Measurements from ENCODE around the gene SCARB2. TPM values are rescaled to one million over a fixed set of nuclear protein-coding genes. Genes with fewer than 3 reads are reported as not detected.

The SCARB2 gene
- total RNA-seq, 4 donors from 2014 or later, result 126 to 219 (median 143) TPM

GRCh38 chr4:76187152-76187551 lies 26.5 kb downstream of the SCARB2 start:
- Histone ChIP-seq H3K9me3 (no peaks in the 10 kb centered on the region), H3K27ac (no peak overlapping the region), H3K36me3 (peaks cover 0 to 27% (median 3%) of the 10 kb centered on the region in 3 donors), H3K4me3 (no peak overlapping the region), H3K27me3 (no peaks in the 10 kb centered on the region), H3K4me1 (peaks cover 0 to 38% (median 2%) of the 10 kb centered on the region in 4 donors)
- TF ChIP-seq EP300 (IDR thresholded peaks at IDR 0.05) (no peak), POLR2A (IDR thresholded peaks at IDR 0.05) (no peak)
- TF ChIP-seq, protein P1, sequence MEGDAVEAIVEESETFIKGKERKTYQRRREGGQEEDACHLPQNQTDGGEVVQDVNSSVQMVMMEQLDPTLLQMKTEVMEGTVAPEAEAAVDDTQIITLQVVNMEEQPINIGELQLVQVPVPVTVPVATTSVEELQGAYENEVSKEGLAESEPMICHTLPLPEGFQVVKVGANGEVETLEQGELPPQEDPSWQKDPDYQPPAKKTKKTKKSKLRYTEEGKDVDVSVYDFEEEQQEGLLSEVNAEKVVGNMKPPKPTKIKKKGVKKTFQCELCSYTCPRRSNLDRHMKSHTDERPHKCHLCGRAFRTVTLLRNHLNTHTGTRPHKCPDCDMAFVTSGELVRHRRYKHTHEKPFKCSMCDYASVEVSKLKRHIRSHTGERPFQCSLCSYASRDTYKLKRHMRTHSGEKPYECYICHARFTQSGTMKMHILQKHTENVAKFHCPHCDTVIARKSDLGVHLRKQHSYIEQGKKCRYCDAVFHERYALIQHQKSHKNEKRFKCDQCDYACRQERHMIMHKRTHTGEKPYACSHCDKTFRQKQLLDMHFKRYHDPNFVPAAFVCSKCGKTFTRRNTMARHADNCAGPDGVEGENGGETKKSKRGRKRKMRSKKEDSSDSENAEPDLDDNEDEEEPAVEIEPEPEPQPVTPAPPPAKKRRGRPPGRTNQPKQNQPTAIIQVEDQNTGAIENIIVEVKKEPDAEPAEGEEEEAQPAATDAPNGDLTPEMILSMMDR (IDR thresholded peaks at IDR 0.05), result no peak
- no peak for DNase-seq (ENCODE audit: low spot score in 2 of 2)
- 62 to 64% methylated on average over 3 of the region's 3 CpGs for WGBS, 2 donors

GRCh38 chr4:76182463-76182862 lies 31.2 kb downstream of the SCARB2 start:
- H3K4me1 ChIP-seq, result peaks cover 0 to 32% (median 0%) of the 10 kb centered on the region in 4 donors

DNA sequence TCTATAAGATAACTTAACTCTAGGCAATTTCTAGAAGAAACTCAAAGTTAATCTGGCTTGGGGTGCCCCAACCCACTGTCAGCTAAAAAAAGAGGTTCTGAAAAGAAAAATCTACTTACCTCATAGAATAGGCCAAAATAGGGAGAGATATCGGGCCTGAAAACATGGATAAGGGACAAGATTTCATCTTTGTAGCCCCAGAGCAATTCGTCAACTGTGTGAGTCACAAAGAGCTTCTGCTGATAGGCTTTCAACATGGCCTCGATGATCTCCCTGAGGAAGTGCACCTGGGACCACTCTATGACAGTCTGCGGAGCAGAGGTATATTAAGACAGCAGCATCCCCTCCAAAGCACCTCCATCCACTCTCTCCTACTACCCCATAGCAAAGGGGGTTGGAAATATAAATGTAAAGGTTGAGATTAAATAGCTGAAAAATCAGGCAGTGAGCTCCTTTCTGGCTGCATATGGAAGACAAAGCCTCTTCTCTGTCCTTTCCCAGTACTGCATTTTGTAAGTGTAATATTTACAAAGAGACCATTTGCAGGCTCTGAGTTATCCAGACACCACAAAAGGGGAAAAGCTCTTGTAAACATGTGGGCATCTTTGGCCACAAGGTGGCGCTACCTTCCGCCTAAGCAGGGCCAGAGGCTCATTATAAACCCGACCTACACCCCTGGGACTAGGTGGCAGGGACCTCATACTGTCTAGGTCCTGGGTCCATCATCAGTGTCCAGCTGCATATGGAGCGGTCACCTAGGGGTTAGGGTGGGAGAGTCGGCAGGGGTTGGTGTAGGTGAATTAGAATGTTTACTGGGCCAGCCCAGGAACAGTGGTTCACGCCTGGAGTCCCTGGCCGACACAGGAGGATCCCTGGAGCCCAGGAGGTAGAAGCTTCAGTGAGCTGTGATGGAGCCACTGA lies 34.0 kb downstream of the SCARB2 start:
- Histone ChIP-seq H3K36me3 (peaks cover 0 to 23% (median 0%) of the 10 kb centered on the region in 3 donors), H3K4me3 (no peak overlapping the region), H3K27ac (peak overlapping the region in 2 of 4 donors; percentile 1 to 30), H3K4me1 (peaks cover 0 to 25% (median 0%) of the 10 kb centered on the region in 4 donors), H3K27me3 (no peaks in the 10 kb centered on the region), H3K9me3 (no peaks in the 10 kb centered on the region)
- TF ChIP-seq, protein P1 (IDR thresholded peaks at IDR 0.05), result peak; percentile 77 to 96 (median 86)
- TF ChIP-seq POLR2A (IDR thresholded peaks at IDR 0.05) (no peak), EP300 (IDR thresholded peaks at IDR 0.05) (peak in 1 of 2 donors; percentile 25)
- WGBS, 2 donors, result 63 to 64% methylated on average over 11 of the region's 11 CpGs
- DNase-seq (ENCODE audit: low spot score in 2 of 2), result peak; percentile 80 to 91

More at GRCh38 chr4:76182463-76182862, 31.2 kb downstream of the SCARB2 start:
- no peak overlapping the region for H3K27ac ChIP-seq
- no peak overlapping the region for H3K4me3 ChIP-seq
- H3K36me3 ChIP-seq, result peaks cover 0 to 19% (median 3%) of the 10 kb centered on the region in 3 donors
- TF ChIP-seq POLR2A (IDR thresholded peaks at IDR 0.05), result no peak
- TF ChIP-seq, protein P1 (IDR thresholded peaks at IDR 0.05), result no peak
- 94 to 95% methylated on average over 5 of the region's 5 CpGs for WGBS, 2 donors
- no peaks in the 10 kb centered on the region for H3K27me3 ChIP-seq
- H3K9me3 ChIP-seq, result no peaks in the 10 kb centered on the region
- DNase-seq (ENCODE audit: low spot score in 2 of 2), result no peak

- TF ChIP-seq EP300 (IDR thresholded peaks at IDR 0.05) (no peak), POLR2A (IDR thresholded peaks at IDR 0.05) (no peak)
- TF ChIP-seq, protein P1 (IDR thresholded peaks at IDR 0.05), result no peak
- whole genome bisulfite sequencing, 2 donors, result 55 to 59% methylated on average over 2 of the region's 2 CpGs
- H3K4me1 ChIP-seq, result peaks cover 0 to 21% (median 0%) of the 10 kb centered on the region in 4 donors
- H3K36me3 ChIP-seq, result peaks cover 0 to 32% (median 9%) of the 10 kb centered on the region in 3 donors
- DNase-seq (ENCODE audit: low spot score in 2 of 2), result no peak
- no peaks in the 10 kb centered on the region for H3K9me3 ChIP-seq
- no peak overlapping the region for H3K4me3 ChIP-seq
- H3K27me3 ChIP-seq, result no peaks in the 10 kb centered on the region
- H3K27ac ChIP-seq, result no peak overlapping the region
Measured at GRCh38 chr4:76178296-76178695, 35.3 kb downstream of the SCARB2 start.

GRCh38 chr4:76177709-76178108 lies 35.9 kb downstream of the SCARB2 start:
- Histone ChIP-seq H3K4me3 (no peak overlapping the region), H3K4me1 (peaks cover 0 to 21% (median 0%) of the 10 kb centered on the region in 4 donors), H3K27ac (no peak overlapping the region), H3K9me3 (no peaks in the 10 kb centered on the region), H3K27me3 (no peaks in the 10 kb centered on the region), H3K36me3 (peaks cover 0 to 38% (median 9%) of the 10 kb centered on the region in 3 donors)
- TF ChIP-seq EP300 (IDR thresholded peaks at IDR 0.05), result no peak
- TF ChIP-seq, protein P1 (IDR thresholded peaks at IDR 0.05), result no peak
- TF ChIP-seq POLR2A (IDR thresholded peaks at IDR 0.05), result no peak
- DNase-seq (ENCODE audit: low spot score in 2 of 2), result no peak

Measured in tibial nerve (tissue), 4 donors.